HG02623 (cell line): ENCODE measurements around the gene HIF3A.

Source experiments
- ATAC-seq: cut with Tn5 transposase; IDR thresholded peaks from one replicate; pipeline ENCODE4 v1.9.1; 2021; ENCODE audit warnings: moderate library complexity; ENCODE audit not compliant: unreplicated experiment

Gene HIF3A

GRCh38 chr19:46326608-46327007 lies 29.8 kb downstream of the HIF3A start:
- ATAC-seq, result no peak

- ATAC-seq, result no peak
These were observed 31.2 kb downstream of the HIF3A start for GRCh38 chr19:46328079-46328478.

GRCh38 chr19:46330319-46330918 lies 33.6 kb downstream of the HIF3A start:
- no peak for ATAC-seq

GRCh38 chr19:46337487-46337886 lies 40.6 kb downstream of the HIF3A start:
- no peak for ATAC-seq

GRCh38 chr19:46339446-46339845 lies 42.6 kb downstream of the HIF3A start:
- ATAC-seq, result no peak

- no peak for ATAC-seq
These were observed 43.3 kb downstream of the HIF3A start for GRCh38 chr19:46340051-46340659.

- ATAC-seq, result no peak
These were observed 45.1 kb downstream of the HIF3A start for GRCh38 chr19:46341937-46342336.

GRCh38 chr19:46344363-46344762 lies 47.5 kb downstream of the HIF3A start:
- no peak for ATAC-seq

GRCh38 chr19:46345157-46345556 lies 48.3 kb downstream of the HIF3A start:
- ATAC-seq, result no peak

GRCh38 chr19:46346821-46347571 lies 50.2 kb downstream of the HIF3A start, which contains the start of gene PPP5C:
Gene PPP5C, plus strand, starts transcription at chr19:46347087. Its CDS starts 10 bp downstream, at chr19:46347097.
- ATAC-seq, result peak; percentile 56

GRCh38 chr19:46347572-46347883 lies 50.7 kb downstream of the HIF3A start:
- ATAC-seq, result no peak

- ATAC-seq, result no peak
These were observed 51.1 kb downstream of the HIF3A start for GRCh38 chr19:46347985-46348384.

- ATAC-seq, result no peak
These were observed 52.6 kb downstream of the HIF3A start for GRCh38 chr19:46349311-46349993.

GRCh38 chr19:46350029-46350757 lies 53.4 kb downstream of the HIF3A start:
- no peak for ATAC-seq

GRCh38 chr19:46350758-46351159 lies 53.9 kb downstream of the HIF3A start:
- ATAC-seq, result no peak

- no peak for ATAC-seq
These were observed 54.6 kb downstream of the HIF3A start for GRCh38 chr19:46351241-46352041.

GRCh38 chr19:46353730-46354528 lies 57.1 kb downstream of the HIF3A start:
- no peak for ATAC-seq

- ATAC-seq, result no peak
These were observed 58.6 kb downstream of the HIF3A start for GRCh38 chr19:46355234-46356148.
